HCT116 (cell line): ENCODE results near the gene LYPD3. TPM values are rescaled to one million over a fixed set of nuclear protein-coding genes. Genes with fewer than 3 reads are reported as not detected.

Experiments
- ATAC-seq: fragments of 200-7000 bp; cut with Tn5 transposase; 2 replicates; pipeline ENCODE4 v1.9.1; 2020; ENCODE audit warnings: mild to moderate bottlenecking, moderate library complexity
- BruUV-seq: library from RNA; stranded (reverse); fragments of 400-500 nt; replicated peaks from 2 replicates; lab custom pipeline; 2021; lab: Mats Ljungman, UMichigan
- CTCF ChIA-PET: fragments of 300-600 bp; sonication (Branson Sonifier 250); formaldehyde crosslinking; loops from one replicate; lab custom pipeline; 2021; ENCODE audit warnings: antibody characterized with exemption; lab: Charles Lee
- POLR2A ChIA-PET: fragments of 300-600, 350-600 bp; sonication (Branson Sonifier 250); formaldehyde crosslinking; loops from one replicate; lab custom pipeline; 2021; ENCODE audit warnings: antibody characterized with exemption; lab: Charles Lee
- RAD21 ChIA-PET, 2 experiments: fragments of 300-600 bp; sonication (Branson Sonifier 250); formaldehyde crosslinking; loops; one replicate each; lab custom pipeline; 2023; ENCODE audit warnings: low total read pairs in 2 of 2; ENCODE audit not compliant: uncharacterized antibody in 2 of 2, unreplicated experiment in 2 of 2, low non-redundant PET in 1 of 2; lab: Charles Lee
- DNase-seq: peaks from one replicate; pipeline ENCODE4 v3.0.0-alpha.2; 2010; ENCODE audit warnings: low read depth, low spot score
- H2AFZ ChIP-seq: fragments of 200-600 bp; shearing (Covaris generic), sonication (generic); 2 replicates; pipeline ENCODE4 v1.6.1; 2017; ENCODE audit warnings: low read depth, mixed run types, mixed read lengths, antibody characterized with exemption, low read length; ENCODE audit not compliant: poor library complexity, severe bottlenecking
- H3K27ac ChIP-seq: 2 replicates; pipeline ENCODE4 v1.5.1; 2012; ENCODE audit warnings: low read depth, low read length
- H3K27me3 ChIP-seq: fragments of 200-600 bp; sonication (generic); 2 replicates; pipeline ENCODE4 v1.6.1; 2016; ENCODE audit warnings: mixed run types, low read length, mixed read lengths; ENCODE audit not compliant: insufficient read depth
- H3K36me3 ChIP-seq, 2 experiments: fragments of 200-500 bp in 1 of 2; fragments of 200-600 bp in 1 of 2; sonication (Bioruptor generic) in 1 of 2; sonication (generic) in 1 of 2; 2 replicates each; pipeline versions ENCODE4 v1.5.1 to v1.6.1; 2014 to 2016; ENCODE audit warnings: low read length in 2 of 2, inconsistent platforms in 1 of 2, mixed read lengths in 1 of 2, mixed run types in 1 of 2; ENCODE audit not compliant: insufficient read depth in 2 of 2, control insufficient read depth in 1 of 2
- H3K4me1 ChIP-seq, 2 experiments: fragments of 200-600 bp in 1 of 2; sonication (generic) in 1 of 2; 2 replicates each; pipeline versions ENCODE4 v1.5.1 to v1.6.1; 2012 to 2017; ENCODE audit warnings: low read length in 2 of 2, inconsistent platforms in 1 of 2, mild to moderate bottlenecking in 1 of 2, mixed read lengths in 1 of 2, mixed run types in 1 of 2, moderate library complexity in 1 of 2; ENCODE audit not compliant: insufficient read depth in 2 of 2, control insufficient read depth in 1 of 2
- H3K4me2 ChIP-seq: fragments of 200-600 bp; sonication (generic); 2 replicates; pipeline ENCODE4 v1.6.1; 2017; ENCODE audit warnings: mixed run types, low read length, mixed read lengths
- H3K4me3 ChIP-seq, 2 experiments: fragments of 200-600 bp in 1 of 2; sonication (generic) in 1 of 2; replicated peaks in 1 of 2; 2 replicates each; pipeline ENCODE4 v1.5.1; 2011 to 2016; ENCODE audit warnings: low read length in 2 of 2, control low read depth in 1 of 2, low read depth in 1 of 2, mild to moderate bottlenecking in 1 of 2, mixed read lengths in 1 of 2, mixed run types in 1 of 2
- H3K79me2 ChIP-seq: fragments of 200-600 bp; sonication (generic); 2 replicates; pipeline ENCODE4 v1.6.1; 2017; ENCODE audit warnings: mild to moderate bottlenecking, mixed run types, low read length, moderate library complexity, mixed read lengths; ENCODE audit not compliant: insufficient read depth
- H3K9ac ChIP-seq: fragments of 200-600 bp; sonication (generic); 2 replicates; pipeline ENCODE4 v1.6.1; 2016; ENCODE audit warnings: low read length, mixed read lengths
- H3K9me2 ChIP-seq: fragments of 200-600 bp; sonication (generic), shearing (Covaris generic); 2 replicates; pipeline ENCODE4 v1.6.1; 2017; ENCODE audit warnings: mixed run types, mild to moderate bottlenecking, moderate library complexity; ENCODE audit not compliant: insufficient read depth
- H3K9me3 ChIP-seq, 2 experiments: fragments of 200-500 bp in 1 of 2; fragments of 200-600 bp in 1 of 2; sonication (Bioruptor generic) in 1 of 2; sonication (generic) in 1 of 2; 2 replicates each; pipeline ENCODE4 v1.6.1; 2014 to 2017; ENCODE audit warnings: low read length in 2 of 2, mixed read lengths in 2 of 2, inconsistent platforms in 1 of 2, low read depth in 1 of 2, mild to moderate bottlenecking in 1 of 2, mixed run types in 1 of 2, moderate library complexity in 1 of 2; ENCODE audit not compliant: control insufficient read depth in 1 of 2, insufficient read depth in 1 of 2
- H4K20me1 ChIP-seq: fragments of 200-600 bp; sonication (generic), shearing (Covaris generic); 2 replicates; pipeline ENCODE4 v1.6.1; 2017; ENCODE audit warnings: mixed run types, mild to moderate bottlenecking, moderate library complexity; ENCODE audit not compliant: insufficient read depth
- CBX3 ChIP-seq: IDR thresholded peaks from 2 replicates; pipeline ENCODE4 v1.6.1; 2012; ENCODE audit warnings: low read depth
- CEBPB ChIP-seq: IDR thresholded peaks from 2 replicates; pipeline ENCODE4 v1.6.1; 2012; ENCODE audit warnings: low read depth
- EGR1 ChIP-seq: IDR thresholded peaks from 2 replicates; pipeline ENCODE4 v1.6.1; 2012; ENCODE audit warnings: low read depth
- ELF1 ChIP-seq: IDR thresholded peaks from 2 replicates; pipeline ENCODE4 v1.6.1; 2012; ENCODE audit warnings: low read depth, borderline replicate concordance
- JUND ChIP-seq: IDR thresholded peaks from 2 replicates; pipeline ENCODE4 v1.6.1; 2012
- MAX ChIP-seq: IDR thresholded peaks from 2 replicates; pipeline ENCODE4 v1.6.1; 2012
- POLR2AphosphoS5 ChIP-seq: IDR thresholded peaks from 2 replicates; pipeline ENCODE4 v1.6.1; 2011; ENCODE audit warnings: mild to moderate bottlenecking, low read depth, low read length, moderate library complexity
- RAD21 ChIP-seq: IDR thresholded peaks from 2 replicates; pipeline ENCODE4 v1.6.1; 2012; ENCODE audit warnings: low read depth, mild to moderate bottlenecking
- SIN3A ChIP-seq: IDR thresholded peaks from 2 replicates; pipeline ENCODE4 v1.6.1; 2012; ENCODE audit warnings: low read depth
- SP1 ChIP-seq: IDR thresholded peaks from 2 replicates; pipeline ENCODE4 v1.6.1; 2012; ENCODE audit warnings: low read depth
- SRF ChIP-seq: IDR thresholded peaks from 2 replicates; pipeline ENCODE4 v1.6.1; 2012; ENCODE audit warnings: low read depth
- TCF7L2 ChIP-seq: IDR thresholded peaks from 2 replicates; pipeline ENCODE4 v1.7.0; 2011; ENCODE audit warnings: borderline replicate concordance, inconsistent platforms; ENCODE audit not compliant: insufficient read depth, insufficient read length; ENCODE audit errors: extremely low read depth
- YY1 ChIP-seq: IDR thresholded peaks from 2 replicates; pipeline ENCODE4 v1.6.1; 2011; ENCODE audit warnings: low read length, low read depth, moderate library complexity, mild to moderate bottlenecking; ENCODE audit not compliant: insufficient replicate concordance; ENCODE audit errors: extremely low read depth
- ZFX ChIP-seq: fragments of 450-650 bp; IDR thresholded peaks from 2 replicates; pipeline ENCODE4 v1.6.1; 2017
- intact Hi-C: fragments of 100-400 bp; cut with micrococcal nuclease; formaldehyde crosslinking; loops from 2 replicates; pipeline ENCODE4 v1.10.0; 2022
- total RNA-seq: library from RNA; stranded (reverse); gene quantifications from one replicate; pipeline ENCODE4 v1.2.1, GENCODE V29; 2021; ENCODE audit not compliant: unreplicated experiment

LYPD3 gene
- total RNA-seq, 1 experiment from 2014 or later, result 3.6 TPM

GRCh38 chr19:43504426-43505185 is 39.2 kb upstream of the LYPD3 start, which contains the start of gene PHLDB3:
Gene PHLDB3, minus strand, starts transcription at chr19:43504746. Its CDS starts 628 bp downstream, at chr19:43504118.
- Histone ChIP-seq H3K9ac (peak within 1 kb of the TSS; percentile 83), H3K36me3 (peaks cover 4 to 5% of the 10 kb centered on the region in 2 experiments; a peak in 3 of 4 replicates), H2AFZ (peak within 1 kb of the TSS; percentile 68), H3K4me3 (peak within 1 kb of the TSS; percentile 84 to 87), H3K27me3 (no peaks in the 10 kb centered on the region), H3K27ac (peak within 1 kb of the TSS; percentile 64), H4K20me1 (no peaks in the 10 kb centered on the region), H3K9me2 (no peaks in the 10 kb centered on the region), H3K9me3 (no peaks in the 10 kb centered on the region), H3K79me2 (no peaks in the 10 kb centered on the region), H3K4me1 (peaks cover 9 to 20% of the 10 kb centered on the region in 2 experiments; a peak in 3 of 4 replicates), H3K4me2 (peak within 1 kb of the TSS; percentile 100)
- RAD21 ChIA-PET, result interaction anchor here (0.6 to 1.3 kb wide), 4 partner anchors 41 to 58 kb away, joined by 3 to 4 read pairs (median 4); no protein-coding TSS in a partner anchor
- POLR2A ChIA-PET, result interaction anchor here (0.7 to 1.0 kb wide), 5 partner anchors 14 to 92 kb away, joined by 3 to 4 read pairs (median 3); partner anchors contain the start of genes IRGQ and ZNF576
- CTCF ChIA-PET, result interaction anchor here (1.0 to 2.8 kb wide), 3 partner anchors 15 to 57 kb away, joined by 4 to 20 read pairs (median 6); no protein-coding TSS in a partner anchor
- BruUV-seq, result no TSS peak
- ATAC-seq, result peak; percentile 63
- TF ChIP-seq TCF7L2 (no peak), POLR2AphosphoS5 (peak; percentile 2; the same call in 1 of the 2 replicates)
- DNase-seq, result no peak
- intact Hi-C loops, result no loop called here

GRCh38 chr19:43503501-43504425 is 38.4 kb upstream of the LYPD3 start:
- H3K27ac ChIP-seq, result peak overlapping the region; percentile 64
- no peaks in the 10 kb centered on the region for H3K9me2 ChIP-seq
- no TSS peak for BruUV-seq
- peak overlapping the region; percentile 84 to 87 for H3K4me3 ChIP-seq
- ChIA-PET CTCF (interaction anchor here (1.0 to 2.8 kb wide), 3 partner anchors 16 to 56 kb away, joined by 4 to 20 read pairs (median 6); no protein-coding TSS in a partner anchor), POLR2A (interaction anchor here (0.7 to 1.0 kb wide), 5 partner anchors 14 to 93 kb away, joined by 3 to 4 read pairs (median 3); partner anchors contain the start of genes IRGQ and ZNF576), RAD21 (interaction anchor here (0.5 to 1.3 kb wide), 5 partner anchors 11 to 57 kb away, joined by 3 to 4 read pairs (median 3); no protein-coding TSS in a partner anchor)
- H3K9me3 ChIP-seq, result no peaks in the 10 kb centered on the region
- peak overlapping the region; percentile 83 for H3K9ac ChIP-seq
- H4K20me1 ChIP-seq, result no peaks in the 10 kb centered on the region
- H3K4me2 ChIP-seq, result peak overlapping the region; percentile 100
- H3K79me2 ChIP-seq, result no peaks in the 10 kb centered on the region
- peak; percentile 83 for DNase-seq
- peaks cover 9 to 20% of the 10 kb centered on the region in 2 experiments; a peak in 3 of 4 replicates for H3K4me1 ChIP-seq
- H2AFZ ChIP-seq, result peak overlapping the region; percentile 68
- no peaks in the 10 kb centered on the region for H3K27me3 ChIP-seq
- H3K36me3 ChIP-seq, result peaks cover 4 to 5% of the 10 kb centered on the region in 2 experiments; a peak in 2 of 4 replicates
- intact Hi-C loops, result no loop called here
- ATAC-seq, result peak; percentile 95
- TF ChIP-seq YY1, result peak; percentile 78
- no peak for TF ChIP-seq CBX3
- TF ChIP-seq TCF7L2, result peak; percentile 87
- no peak for TF ChIP-seq SRF
- TF ChIP-seq ELF1, result no peak
- TF ChIP-seq SP1, result peak; percentile 36; the same call in 1 of the 2 replicates
- TF ChIP-seq ZFX, result no peak
- no peak for TF ChIP-seq JUND
- TF ChIP-seq RAD21, result peak; percentile 40
- TF ChIP-seq SIN3A, result no peak
- TF ChIP-seq EGR1, result no peak; the same call in 1 of the 2 replicates
- TF ChIP-seq MAX, result no peak; the same call in 1 of the 2 replicates
- TF ChIP-seq CEBPB, result no peak
